ENCODE data around the gene UTP20.
A peak's percentile ranks its signal among the peaks of the same experiment; 100 is the strongest.

Gene UTP20

DNA sequence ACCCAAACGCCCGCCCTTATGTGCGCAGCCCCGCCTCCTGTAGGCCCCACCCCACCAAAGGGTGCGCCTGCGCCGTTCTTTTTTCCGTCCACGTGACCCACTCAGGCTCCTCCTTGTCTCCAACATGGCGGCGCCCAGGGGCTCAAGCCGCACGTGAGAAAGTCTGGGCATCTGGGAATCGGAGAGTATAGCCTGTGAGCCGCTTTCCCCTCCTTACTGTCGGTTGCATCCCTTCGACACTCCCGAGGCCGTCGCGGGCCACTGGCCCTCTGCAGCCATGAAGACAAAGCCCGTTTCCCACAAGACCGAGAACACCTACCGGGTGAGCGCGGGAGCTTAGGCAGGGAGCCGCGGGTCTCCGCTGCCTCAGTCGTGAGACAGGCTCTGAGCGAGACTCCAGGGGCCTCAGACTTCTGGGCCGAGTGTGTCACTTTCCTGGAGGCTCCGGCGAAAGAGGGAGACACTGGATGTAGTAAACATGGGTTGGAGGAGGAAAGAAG is at the start of gene UTP20:
Gene UTP20, plus strand, starts transcription at position 100 of the 500 bp plus-strand sequence. Its CDS starts 178 bp downstream, at position 278.
- peak; percentile 83 to 91 (median 86) for DNase-seq

DNA sequence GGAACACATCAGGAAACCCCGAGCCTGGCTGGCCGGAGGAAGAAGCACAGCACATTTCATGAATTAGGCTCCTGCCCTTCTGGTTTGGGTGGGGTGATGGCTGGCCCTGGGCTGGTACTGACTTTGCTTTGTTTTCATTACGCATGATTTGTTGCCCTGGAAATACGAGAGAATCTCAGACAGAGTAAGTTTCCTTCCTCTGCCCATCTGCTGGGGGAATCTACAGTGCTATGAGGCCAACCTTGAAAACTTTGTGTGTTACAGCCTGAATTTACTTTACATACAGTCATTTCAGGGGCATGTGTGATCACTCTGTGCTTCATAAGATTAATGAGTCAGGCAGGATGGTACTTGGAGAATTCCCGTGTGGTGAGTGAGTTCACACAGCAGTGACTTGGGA is 49.4 kb upstream of the UTP20 start:
- no peak for DNase-seq

DNA sequence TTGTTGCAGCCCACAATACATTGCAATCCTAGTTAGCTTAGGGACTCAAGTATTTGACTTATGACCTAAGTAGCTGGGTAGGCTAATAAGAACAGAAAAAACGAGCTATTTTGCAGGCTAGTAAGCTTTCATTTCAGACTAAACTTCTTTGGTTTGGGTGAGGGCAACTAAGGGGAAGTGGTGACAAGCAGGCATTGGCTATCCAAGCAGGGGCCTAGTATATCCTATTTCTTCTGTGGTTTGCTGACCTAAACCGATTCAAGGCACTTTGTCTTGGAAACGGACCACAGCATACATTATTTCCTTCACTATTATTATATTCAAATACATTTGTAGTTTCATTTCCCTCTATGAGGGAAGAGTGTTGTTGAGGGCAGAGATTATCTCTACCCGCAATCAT is 48.3 kb upstream of the UTP20 start:
- no peak for DNase-seq

DNA sequence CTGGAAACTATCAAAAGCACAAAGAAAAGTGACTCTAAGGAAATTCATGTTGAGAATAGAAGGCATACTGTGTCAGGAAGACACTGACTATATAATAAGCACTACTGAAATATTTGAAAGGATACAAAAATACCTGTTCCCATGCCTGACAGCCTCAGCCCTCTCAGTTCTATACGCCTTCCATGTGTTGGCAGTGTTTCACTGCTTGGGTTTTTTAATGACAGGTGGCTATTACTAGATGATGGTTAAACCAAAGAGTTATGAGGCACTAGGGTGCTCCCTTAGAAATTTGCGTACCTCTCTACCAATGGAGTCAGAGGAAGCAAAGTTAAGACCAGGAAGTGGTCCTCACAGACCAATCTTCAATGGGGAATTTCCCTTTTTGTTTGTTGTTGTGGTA is 44.2 kb upstream of the UTP20 start:
- DNase-seq, result no peak

DNA sequence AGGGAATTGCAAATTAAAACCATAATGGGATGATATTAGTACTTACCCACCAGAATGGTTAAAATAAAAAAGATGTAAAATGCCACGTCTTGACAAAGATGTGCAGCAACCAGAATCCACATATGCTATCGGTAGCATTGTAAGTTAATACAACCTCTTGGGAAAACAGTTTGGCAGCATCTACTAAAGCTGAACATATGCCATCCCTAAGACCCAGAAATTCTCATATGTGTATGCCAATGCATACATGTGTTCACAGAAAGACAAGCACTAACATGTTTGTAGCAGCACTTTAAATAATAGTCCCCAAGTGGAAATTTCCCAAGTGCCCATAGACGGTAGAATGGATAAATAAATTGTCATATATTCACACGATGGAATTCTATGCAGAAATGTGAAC is 41.6 kb upstream of the UTP20 start:
- no peak for DNase-seq

DNA sequence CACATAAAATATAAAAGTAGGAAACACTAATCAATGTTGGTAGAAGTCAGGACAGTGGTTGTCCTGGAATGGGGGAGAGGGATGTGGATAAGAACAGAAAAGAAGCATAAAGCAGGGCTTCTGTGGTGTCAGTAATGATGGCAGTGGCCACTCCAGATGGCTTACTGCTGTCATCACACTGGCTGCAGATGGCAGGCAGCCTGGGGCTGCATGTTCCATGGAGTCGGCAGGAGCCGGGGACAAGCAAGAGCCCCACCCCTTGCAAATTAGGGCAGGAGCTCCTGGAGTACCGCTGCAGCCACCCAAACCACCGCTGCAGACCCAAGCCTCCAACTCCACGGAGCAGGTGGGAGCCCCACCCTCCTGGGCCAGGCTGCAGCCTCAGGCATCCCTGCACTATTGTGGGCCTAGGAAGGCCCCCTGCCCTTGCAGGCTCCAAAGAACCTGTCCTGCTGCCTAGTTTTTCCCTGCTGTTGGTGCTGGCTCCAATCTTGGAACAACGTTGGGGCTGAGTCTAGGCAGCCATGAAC is 41.0 kb upstream of the UTP20 start:
- no peak for DNase-seq

DNA sequence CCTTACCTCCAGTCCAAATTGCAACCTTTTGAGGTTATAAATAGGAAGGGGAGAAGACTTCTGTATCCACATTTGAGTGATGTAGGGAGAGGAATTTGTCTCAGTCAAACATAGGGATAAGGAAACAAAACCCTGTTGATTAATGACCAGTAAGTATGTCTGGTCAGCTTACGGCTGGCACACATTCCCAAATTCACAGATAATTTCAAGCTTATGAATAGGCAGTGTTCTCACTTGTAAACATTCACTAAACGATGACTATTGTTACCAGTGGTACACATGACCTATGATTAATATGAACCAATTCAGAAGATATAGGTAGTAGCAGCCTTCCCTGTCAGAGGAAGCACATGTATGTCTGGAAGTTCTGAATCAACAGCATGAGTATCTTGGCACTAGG is 36.8 kb upstream of the UTP20 start:
- DNase-seq, result no peak

DNA sequence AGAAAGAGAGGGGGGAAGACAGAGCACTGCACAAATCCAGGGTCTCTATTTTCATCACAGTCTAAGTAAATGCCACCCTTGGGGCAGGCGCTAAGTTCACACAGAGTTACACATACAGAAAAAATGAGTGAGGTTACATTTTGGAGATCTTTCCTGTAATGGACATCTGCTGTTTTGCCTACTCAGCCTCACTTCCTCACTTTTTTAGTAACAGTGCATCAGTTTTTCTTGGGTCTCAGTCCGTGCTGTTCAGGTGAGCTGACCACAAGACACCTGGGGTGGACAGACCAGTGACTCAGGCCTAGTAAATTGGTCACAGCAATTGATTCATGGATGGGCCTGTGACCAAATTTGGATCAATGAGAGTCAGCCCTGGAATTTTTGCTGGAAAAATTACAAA is 36.3 kb upstream of the UTP20 start:
- no peak for DNase-seq

DNA sequence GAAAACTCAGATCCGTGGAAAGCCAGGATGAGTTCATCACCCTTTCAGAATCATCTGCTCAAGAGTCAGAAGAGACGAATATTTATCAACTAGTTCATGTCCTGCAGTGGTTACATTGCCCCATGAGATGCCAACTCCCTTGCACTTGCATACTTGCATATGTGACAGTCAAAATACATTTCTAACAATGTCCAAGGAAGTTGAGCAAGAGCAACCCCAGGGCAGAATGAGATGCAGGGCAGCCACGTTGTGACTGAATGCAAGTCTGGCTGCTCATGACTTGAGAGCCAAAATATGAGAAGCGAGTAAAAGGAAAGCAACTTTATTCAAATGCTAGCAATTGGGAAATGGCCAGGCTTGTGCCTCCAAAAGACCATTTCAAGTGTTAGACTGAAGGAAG is 23.6 kb upstream of the UTP20 start:
- DNase-seq, result no peak

DNA sequence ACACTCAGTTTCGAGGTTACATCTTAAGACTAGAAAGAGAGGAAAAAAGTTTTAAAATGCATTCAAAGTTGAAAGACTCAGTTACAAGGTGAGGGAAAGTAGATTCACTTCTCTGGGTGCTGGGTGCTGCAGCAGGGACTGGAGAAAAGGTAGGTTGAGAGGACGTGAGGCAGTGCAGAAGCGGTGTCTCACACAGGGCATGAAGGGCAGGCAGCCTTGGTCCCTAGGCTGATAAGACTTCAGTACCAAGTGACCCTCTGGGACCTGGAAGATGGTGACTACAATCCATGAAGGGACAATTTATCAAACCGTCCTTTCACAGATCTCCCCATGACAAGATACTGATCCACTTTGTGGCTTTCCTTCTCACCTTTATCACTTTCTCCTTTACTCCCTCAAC is 22.5 kb upstream of the UTP20 start:
- DNase-seq, result no peak

DNA sequence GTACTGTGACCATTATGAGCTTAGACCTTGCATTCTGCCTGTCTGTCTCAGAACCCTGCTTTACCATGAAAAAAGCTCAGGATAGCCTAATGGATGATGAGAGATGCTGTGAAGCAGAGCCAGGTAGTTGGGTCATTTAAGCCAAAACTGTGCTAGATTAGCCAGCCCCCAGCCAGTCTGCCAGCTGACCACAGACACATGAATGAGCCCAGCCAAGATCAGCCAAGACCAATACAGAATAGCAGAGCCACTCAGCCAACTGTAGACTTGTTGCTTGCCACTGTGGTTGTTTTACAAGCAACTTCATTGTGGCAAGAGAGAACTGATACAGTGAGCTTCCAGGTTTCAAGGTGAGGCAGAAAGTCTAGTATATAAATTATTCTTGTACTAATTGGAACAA is 12.8 kb upstream of the UTP20 start:
- no peak for DNase-seq

DNA sequence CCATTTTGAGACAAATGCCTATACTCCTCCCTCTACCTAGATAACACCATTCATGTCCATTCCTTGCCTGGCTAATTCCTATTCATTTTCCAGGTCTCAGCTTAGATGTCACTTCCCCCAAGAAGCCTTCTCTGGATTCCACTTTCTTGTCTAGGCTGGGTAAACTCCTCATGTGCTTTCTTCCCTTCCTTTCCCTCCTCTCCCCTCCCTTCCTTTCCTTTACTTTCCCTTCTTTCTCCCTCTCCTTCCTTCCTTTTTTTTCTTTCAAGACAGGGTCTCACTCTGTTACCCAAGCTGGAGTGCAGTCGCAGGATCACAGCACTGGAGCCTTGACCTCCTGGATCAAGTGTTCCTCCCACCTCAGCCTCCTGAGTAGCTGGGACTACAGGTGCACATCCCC is 3.5 kb upstream of the UTP20 start:
- DNase-seq, result no peak

DNA sequence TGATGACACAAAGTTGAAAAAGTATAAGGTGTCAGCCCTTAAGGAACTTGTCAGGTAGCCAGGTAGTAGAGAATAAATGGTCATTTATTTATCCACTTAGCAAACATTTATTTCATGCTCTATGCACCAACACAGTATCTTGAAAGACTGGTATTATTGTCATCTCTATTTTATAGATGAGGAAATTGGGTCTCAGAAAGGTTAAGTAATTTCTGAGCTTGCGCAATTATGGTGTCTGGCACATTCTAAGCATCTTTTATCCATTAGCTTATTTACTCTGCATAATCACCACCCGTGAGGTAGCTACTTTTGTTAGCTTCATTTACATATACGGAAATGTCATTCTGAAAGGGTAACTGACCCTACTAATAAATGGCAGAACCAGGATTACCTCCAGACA is 2.5 kb upstream of the UTP20 start:
- DNase-seq, result no peak

DNA sequence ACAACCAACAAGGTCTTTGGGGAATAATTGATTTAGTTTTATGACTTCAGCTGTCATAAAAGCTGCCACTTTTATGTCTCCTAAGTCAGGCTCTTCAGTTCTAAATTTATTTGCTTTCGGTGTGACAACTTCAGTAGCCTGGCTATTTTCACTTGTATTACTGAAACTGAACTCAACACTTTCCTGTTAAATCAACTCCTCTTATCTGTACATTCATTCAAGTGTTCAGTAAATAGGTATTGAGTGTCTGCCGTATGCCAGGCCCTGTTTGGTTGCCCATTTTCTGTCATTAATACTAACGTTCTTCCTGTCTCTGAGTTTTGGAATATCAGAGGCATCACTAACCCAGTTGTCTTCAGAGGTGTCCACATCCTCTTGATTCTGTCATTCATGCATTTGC is 7.5 kb downstream of the UTP20 start:
- DNase-seq, result no peak

DNA sequence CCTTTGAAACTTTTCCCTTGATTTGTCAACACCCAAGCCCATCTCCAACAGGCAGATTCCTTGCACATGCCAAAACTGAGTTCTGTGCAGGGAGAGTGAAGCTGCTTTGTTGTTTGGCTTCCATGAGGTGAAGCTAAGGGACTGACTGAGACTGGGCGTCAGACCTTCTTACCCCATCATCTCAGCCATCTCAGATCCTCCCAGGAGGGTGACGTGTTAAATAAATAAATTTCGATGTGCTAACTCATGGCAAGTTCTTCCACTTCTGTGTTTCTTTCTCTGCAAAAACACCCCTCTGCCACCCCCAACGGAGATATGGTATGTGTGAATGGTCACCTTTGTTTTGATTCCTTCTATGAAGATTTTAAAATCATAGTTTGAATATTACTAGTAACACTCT is 17.8 kb downstream of the UTP20 start:
- no peak for DNase-seq

DNA sequence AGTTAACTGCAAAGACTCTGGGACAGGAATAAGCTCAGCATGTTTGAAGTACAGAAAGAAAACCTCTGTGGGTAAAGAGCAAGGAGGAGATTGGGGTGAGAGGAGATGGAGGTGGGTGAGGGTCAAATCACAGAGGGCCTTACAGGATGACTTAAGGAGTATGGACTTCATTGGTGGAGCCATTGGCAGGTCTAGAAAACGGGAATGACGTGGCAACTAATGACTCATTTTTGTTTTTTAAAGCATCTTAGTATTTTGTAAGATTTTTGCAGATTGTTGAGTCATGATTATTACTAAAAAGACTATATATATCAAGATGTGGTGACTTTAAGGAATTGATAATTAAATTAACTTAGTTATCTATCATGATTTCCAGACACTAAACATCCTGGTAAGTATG is 18.5 kb downstream of the UTP20 start:
- DNase-seq, result no peak

DNA sequence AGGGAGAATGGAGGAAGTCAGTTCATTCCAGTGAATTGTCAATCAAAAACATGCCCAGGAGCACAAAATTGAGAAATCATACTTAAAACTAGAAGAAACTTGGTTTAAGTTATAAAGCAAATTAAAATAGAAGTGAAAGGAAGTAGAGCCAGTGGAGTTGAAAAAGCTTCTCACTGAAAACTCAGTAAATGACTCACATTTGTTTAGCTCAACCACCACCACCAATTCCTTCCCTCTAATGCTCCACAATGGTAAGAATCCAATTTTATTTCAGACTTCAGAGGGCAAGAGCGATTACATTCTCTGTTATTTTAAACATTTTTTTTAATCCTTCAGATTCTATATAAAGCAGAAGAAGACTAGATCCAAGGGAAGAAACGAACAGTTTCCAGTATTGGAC is 19.4 kb downstream of the UTP20 start:
- no peak for DNase-seq

DNA sequence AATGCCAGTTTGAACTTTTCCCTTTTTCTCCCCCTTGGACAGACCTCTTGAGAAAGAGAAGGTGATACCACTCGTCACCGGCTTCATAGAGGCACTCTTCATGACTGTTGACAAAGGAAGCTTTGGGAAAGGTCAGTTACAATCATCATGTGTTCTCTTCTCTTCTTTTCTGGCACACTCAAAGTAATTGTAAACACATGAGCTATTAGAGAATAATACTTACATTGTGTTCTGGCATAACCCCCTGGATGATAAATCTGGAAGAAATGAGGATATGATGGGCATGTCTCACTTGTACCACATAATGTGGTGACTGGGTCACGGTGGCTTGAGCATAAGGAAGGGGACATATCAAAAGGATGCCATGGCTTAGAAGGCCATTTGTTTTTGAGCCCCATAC is 20.0 kb downstream of the UTP20 start:
- no peak for DNase-seq

DNA sequence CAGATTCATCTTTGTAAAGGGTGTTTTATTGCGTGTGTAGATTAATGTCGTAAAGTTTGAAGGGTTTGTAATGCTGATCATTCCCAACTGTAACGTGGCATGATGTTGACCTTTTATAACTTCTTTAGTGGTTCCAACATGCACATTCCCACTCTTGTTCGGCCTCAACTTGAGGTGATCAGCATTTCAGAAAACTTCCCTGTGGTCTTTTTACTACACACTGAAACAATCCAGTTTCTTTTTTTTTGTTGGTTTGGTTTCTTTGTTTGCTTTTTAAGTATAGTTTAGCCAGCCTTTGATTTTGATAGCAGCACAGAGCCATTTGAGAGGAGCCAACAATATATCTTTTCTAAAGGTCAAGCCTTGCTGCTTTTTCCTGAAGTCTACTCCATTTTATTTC is 22.8 kb downstream of the UTP20 start:
- DNase-seq, result no peak

DNA sequence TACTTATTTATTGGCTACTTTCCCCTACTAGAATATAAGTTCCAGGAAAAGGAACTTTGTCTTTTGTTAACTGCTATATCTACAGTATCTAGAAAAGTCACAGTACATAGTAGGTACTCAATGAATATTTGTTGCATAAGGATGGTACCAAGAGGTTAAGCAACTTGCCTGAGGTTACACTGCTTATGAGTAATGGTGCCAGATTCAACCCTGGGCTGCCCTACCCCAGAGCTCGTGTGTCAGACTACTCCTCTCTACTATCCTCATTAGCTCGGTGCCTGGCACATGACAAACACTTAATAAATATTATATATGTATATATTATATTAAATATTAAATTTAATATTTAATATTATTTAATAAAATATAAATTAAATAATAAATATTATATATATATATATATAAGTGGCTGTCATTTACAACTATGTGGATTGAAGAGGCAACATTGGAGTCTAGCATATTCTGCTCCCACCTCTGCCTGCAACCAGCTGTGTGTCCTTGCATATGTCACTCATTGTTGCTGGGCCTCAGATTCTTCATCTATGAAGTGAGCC is 25.4 kb downstream of the UTP20 start:
- DNase-seq, result no peak

DNA sequence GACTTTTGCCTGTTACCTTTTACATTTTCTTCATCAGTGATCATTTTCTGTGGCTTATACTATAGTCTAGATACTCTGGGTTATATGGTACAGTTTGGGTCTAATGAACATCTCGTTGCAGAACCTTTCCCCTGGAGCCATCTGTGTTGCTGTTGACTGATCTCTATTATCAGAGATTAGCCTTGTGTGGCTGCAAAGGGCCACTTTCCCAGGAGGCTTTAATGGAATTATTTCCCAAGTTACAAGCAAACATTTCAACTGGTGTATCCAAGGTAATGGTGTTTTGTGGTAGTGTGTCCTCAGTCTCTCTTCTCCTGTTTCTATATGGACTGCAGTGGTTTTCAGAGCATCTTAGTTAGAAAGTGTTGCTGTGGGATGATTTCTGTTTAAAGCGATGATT is 25.9 kb downstream of the UTP20 start:
- DNase-seq, result no peak

DNA sequence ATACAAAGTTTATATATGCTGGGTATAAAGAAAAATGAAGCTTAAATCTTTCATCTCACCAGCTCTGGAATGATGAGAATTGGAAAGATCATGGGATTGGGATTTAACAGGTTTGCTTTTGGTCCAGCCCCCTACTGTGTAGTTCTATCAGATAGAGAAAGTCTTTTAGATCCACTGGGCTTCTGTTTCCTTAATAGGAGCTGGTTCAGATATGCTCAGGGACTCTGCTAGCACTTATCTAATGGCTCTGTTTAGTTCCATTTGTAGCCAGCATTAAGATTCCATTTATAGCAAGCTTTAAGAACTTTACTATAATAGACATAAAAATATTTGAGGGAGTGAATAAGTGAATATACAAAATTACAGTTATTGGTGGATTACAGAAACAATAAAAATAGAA is 42.6 kb downstream of the UTP20 start:
- DNase-seq, result no peak

DNA sequence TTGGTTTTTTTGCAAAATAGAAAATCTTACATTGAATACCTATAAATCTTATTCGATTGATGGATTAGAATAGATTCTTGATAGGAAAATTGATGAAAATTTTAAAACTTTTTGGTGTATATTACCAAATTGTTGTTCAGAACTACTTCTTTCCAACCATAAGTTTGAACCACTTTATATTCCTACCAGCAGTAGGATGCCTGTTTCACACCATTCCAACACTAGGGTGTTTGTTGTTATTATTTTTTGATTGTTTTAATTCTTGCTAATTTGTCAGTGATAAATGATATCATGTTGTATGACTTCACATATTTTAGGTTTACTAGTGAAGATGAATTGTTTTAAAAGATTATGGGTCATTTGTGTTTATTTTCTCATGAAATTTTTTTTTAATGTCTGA is 43.4 kb downstream of the UTP20 start:
- DNase-seq, result no peak

DNA sequence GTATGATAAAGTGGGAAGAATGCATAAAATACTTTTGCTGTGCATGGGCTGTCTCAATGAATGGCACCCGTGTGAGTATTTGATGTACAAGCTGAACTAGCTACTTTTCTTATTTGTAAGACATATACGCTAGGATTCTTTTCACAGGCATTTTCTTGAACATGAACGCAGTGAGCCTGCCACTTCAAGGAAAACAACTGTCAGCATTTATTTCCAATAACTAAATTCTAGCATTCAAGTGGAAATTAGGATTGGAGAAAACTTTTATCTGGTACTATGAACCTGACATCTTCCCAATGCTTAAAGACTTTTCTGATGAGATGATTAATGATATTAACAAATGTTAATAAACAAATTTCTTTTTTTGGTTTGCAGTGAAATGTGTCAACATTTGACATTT is 45.7 kb downstream of the UTP20 start:
- DNase-seq, result no peak

DNA sequence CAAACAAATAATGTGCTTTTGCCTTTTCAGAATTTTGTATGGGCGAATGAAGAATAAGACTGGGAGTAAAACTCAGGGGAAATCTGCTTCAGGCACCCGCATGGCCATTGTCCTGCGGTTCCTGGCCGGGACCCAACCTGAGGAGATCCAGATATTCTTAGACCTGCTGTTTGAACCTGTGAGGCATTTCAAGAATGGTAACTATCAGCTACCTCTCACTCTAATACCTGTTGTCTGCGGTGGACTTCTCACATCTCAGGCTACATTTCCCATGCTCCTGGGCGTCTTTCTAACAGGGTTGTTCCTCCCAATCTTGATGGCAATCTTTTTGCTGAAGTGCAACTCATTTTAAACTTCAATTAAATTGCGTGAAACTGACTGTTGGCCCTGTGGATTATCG is 47.1 kb downstream of the UTP20 start:
- no peak for DNase-seq

DNA sequence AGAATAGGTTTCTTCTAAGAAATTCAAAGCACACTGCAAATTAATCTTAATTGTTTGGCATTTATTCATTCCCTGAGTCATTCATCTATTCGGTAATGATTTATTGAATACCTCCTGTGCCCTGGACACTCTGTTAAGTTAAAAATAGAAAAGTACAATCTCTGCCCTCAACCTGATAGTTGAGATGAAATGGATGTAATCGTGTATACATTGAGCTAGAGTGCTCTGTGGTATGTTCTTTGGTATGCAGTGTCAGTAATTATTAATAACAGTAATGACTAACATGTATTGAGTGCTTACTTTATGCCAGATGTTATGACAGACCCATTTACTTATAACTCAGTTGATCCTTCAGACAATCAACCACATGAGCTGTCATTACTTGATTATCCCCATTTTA is 47.6 kb downstream of the UTP20 start:
- DNase-seq, result no peak

All from activated CD4-positive, CD25-positive, alpha-beta regulatory T cell (primary cell).